ENCODE results near the gene DIPK1C.

DNA sequence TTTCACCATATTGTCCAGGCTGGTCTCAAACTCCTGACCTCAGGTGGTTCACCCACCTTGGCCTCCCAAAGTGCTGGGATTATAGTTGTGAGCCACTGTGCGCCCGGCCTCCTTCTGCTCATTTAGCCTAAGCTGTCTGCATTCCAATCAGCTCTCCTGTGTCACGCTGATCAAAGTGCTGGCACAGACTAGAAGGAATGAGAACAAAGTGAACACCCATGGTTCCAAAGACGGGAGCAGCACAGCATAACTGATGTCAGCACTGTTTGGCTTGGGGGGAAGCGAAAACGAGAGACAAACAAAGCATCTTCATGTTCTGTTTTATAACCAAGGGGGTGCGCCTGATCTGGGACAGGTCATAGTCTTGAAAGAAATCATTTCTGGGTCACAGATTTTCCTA is 43.3 kb downstream of the DIPK1C start:
- TF ChIP-seq, protein P1, sequence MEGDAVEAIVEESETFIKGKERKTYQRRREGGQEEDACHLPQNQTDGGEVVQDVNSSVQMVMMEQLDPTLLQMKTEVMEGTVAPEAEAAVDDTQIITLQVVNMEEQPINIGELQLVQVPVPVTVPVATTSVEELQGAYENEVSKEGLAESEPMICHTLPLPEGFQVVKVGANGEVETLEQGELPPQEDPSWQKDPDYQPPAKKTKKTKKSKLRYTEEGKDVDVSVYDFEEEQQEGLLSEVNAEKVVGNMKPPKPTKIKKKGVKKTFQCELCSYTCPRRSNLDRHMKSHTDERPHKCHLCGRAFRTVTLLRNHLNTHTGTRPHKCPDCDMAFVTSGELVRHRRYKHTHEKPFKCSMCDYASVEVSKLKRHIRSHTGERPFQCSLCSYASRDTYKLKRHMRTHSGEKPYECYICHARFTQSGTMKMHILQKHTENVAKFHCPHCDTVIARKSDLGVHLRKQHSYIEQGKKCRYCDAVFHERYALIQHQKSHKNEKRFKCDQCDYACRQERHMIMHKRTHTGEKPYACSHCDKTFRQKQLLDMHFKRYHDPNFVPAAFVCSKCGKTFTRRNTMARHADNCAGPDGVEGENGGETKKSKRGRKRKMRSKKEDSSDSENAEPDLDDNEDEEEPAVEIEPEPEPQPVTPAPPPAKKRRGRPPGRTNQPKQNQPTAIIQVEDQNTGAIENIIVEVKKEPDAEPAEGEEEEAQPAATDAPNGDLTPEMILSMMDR (IDR thresholded peaks at IDR 0.05; ENCODE audit: insufficient read depth, low read length, poor library complexity, severe bottlenecking) = no peak
- no peak for TF ChIP-seq EZH2phosphoT487 (conservative IDR thresholded peaks at IDR 0.05; ENCODE audit: low read length)

Measured in SU-DHL-6 (cell line).